Liver (tissue), 9 donors: ENCODE results near the gene LAMP1. TPM values are rescaled to one million over a fixed set of nuclear protein-coding genes. Genes with fewer than 3 reads are reported as not detected.

ENCODE experiments used
- DNase-seq: peaks from one replicate; pipeline ENCODE4 v3.0.0-alpha.2; 2017; ENCODE audit warnings: low spot score
- H3K27ac ChIP-seq, 2 donors: one replicate each; pipeline ENCODE4 v1.7.0; 2013; ENCODE audit warnings: inconsistent platforms in 2 of 2, low read length in 2 of 2, control low read depth in 1 of 2, low read depth in 1 of 2, mild to moderate bottlenecking in 1 of 2
- H3K27me3 ChIP-seq, 4 donors: one replicate each; pipeline versions ENCODE4 v1.6.1 to v1.7.0; 2013; ENCODE audit warnings: low read length in 3 of 4, inconsistent platforms in 1 of 4, mild to moderate bottlenecking in 1 of 4, moderate library complexity in 1 of 4; ENCODE audit not compliant: control insufficient read depth in 4 of 4, insufficient read depth in 4 of 4
- H3K36me3 ChIP-seq, 4 donors: one replicate each; pipeline versions ENCODE4 v1.6.1 to v1.7.0; 2013; ENCODE audit warnings: low read length in 3 of 4, mild to moderate bottlenecking in 3 of 4, low read depth in 1 of 4, moderate library complexity in 1 of 4; ENCODE audit not compliant: control insufficient read depth in 4 of 4, insufficient read depth in 3 of 4
- H3K4me1 ChIP-seq, 4 donors: one replicate each; pipeline versions ENCODE4 v1.6.1 to v1.7.0; 2013; ENCODE audit warnings: low read length in 3 of 4, mild to moderate bottlenecking in 3 of 4, moderate library complexity in 1 of 4; ENCODE audit not compliant: control insufficient read depth in 4 of 4, insufficient read depth in 4 of 4
- H3K4me3 ChIP-seq, 3 donors: one replicate each; pipeline versions ENCODE4 v1.6.1 to v1.7.0; 2013; ENCODE audit warnings: low read length in 3 of 3, control low read depth in 1 of 3, low read depth in 1 of 3, mild to moderate bottlenecking in 1 of 3
- H3K9ac ChIP-seq, 2 donors: one replicate each; pipeline ENCODE4 v1.7.0; 2013; ENCODE audit warnings: low read length in 2 of 2, mild to moderate bottlenecking in 2 of 2, moderate library complexity in 2 of 2, control low read depth in 1 of 2, low read depth in 1 of 2
- H3K9me3 ChIP-seq, 4 donors: one replicate each; pipeline versions ENCODE4 v1.6.1 to v1.7.0; 2013; ENCODE audit warnings: low read length in 3 of 4; ENCODE audit not compliant: control insufficient read depth in 4 of 4
- ATF3 ChIP-seq: IDR thresholded peaks from 2 replicates; pipeline ENCODE4 v1.6.1; 2016; ENCODE audit warnings: antibody characterized with exemption
- CTCF ChIP-seq: fragments of 150-350 bp; IDR thresholded peaks from 2 replicates; pipeline ENCODE4 v1.5.1; 2017; ENCODE audit warnings: improper control_type of control experiment, low read depth, low read length; ENCODE audit not compliant: missing input control
- EGR1 ChIP-seq, 2 donors: IDR thresholded peaks; 2 replicates each; pipeline ENCODE4 v1.6.1; 2016 to 2018; ENCODE audit warnings: antibody characterized with exemption in 2 of 2, low read depth in 2 of 2
- FOXA1 ChIP-seq: IDR thresholded peaks from 2 replicates; pipeline ENCODE4 v1.6.1; 2016; ENCODE audit warnings: antibody characterized with exemption
- FOXA2 ChIP-seq: IDR thresholded peaks from 2 replicates; pipeline ENCODE4 v1.6.1; 2016; ENCODE audit warnings: antibody characterized with exemption
- GABPA ChIP-seq, 2 donors: IDR thresholded peaks in 1 of 2; conservative IDR thresholded peaks in 1 of 2; 2 replicates each; pipeline ENCODE4 v1.6.1; 2016; ENCODE audit warnings: antibody characterized with exemption in 2 of 2, mild to moderate bottlenecking in 1 of 2, moderate library complexity in 1 of 2
- HNF4A ChIP-seq, 2 donors: conservative IDR thresholded peaks; 2 replicates each; pipeline ENCODE4 v1.6.1; 2016; ENCODE audit warnings: antibody characterized with exemption in 2 of 2, mild to moderate bottlenecking in 2 of 2
- HNF4G ChIP-seq: IDR thresholded peaks from 2 replicates; pipeline ENCODE4 v1.6.1; 2016; ENCODE audit warnings: antibody characterized with exemption
- JUND ChIP-seq, 2 donors: IDR thresholded peaks; 2 replicates each; pipeline ENCODE4 v1.6.1; 2016; ENCODE audit warnings: antibody characterized with exemption in 2 of 2
- NR2F2 ChIP-seq: IDR thresholded peaks from 2 replicates; pipeline ENCODE4 v1.6.1; 2016; ENCODE audit warnings: antibody characterized with exemption
- RAD21 ChIP-seq, 2 donors: IDR thresholded peaks; 2 replicates each; pipeline ENCODE4 v1.6.1; 2016; ENCODE audit warnings: antibody characterized with exemption in 2 of 2, mild to moderate bottlenecking in 2 of 2
- REST ChIP-seq: IDR thresholded peaks from 2 replicates; pipeline ENCODE4 v1.6.1; 2016; ENCODE audit warnings: antibody characterized with exemption, mild to moderate bottlenecking
- RXRA ChIP-seq, 2 donors: IDR thresholded peaks; 2 replicates each; pipeline ENCODE4 v1.6.1; 2017 to 2018; ENCODE audit warnings: antibody characterized with exemption in 2 of 2, mild to moderate bottlenecking in 1 of 2
- SP1 ChIP-seq: IDR thresholded peaks from 2 replicates; pipeline ENCODE4 v1.6.1; 2018; ENCODE audit warnings: antibody characterized with exemption, mild to moderate bottlenecking
- TAF1 ChIP-seq: conservative IDR thresholded peaks from 2 replicates; pipeline ENCODE4 v1.6.1; 2016; ENCODE audit warnings: antibody characterized with exemption, mild to moderate bottlenecking
- YY1 ChIP-seq: IDR thresholded peaks from 2 replicates; pipeline ENCODE4 v1.6.1; 2016; ENCODE audit warnings: antibody characterized with exemption, mild to moderate bottlenecking
- ZBTB33 ChIP-seq: IDR thresholded peaks from 2 replicates; pipeline ENCODE4 v1.6.1; 2016; ENCODE audit warnings: antibody characterized with exemption
- WGBS: extraction: QIAGEN DNeasy Blood & Tissue Kit; methylation state at CpG from one replicate; pipeline ENCODE4 v1.1.7; 2013; 5-methylcytosine and 5-hydroxymethylcytosine counted together
- polyA plus RNA-seq, 2 donors: library from polyadenylated mRNA; stranded (reverse) in 1 of 2; unstranded in 1 of 2; fragments of 200-250 nt in 1 of 2; fragments of >200 nt in 1 of 2; fragmentation: Nextera tagmentation in 1 of 2; extraction: Ambion mirVana in 1 of 2; gene quantifications; one replicate each; pipeline versions ENCODE4 v1.2.1 to v1.2.3, GENCODE V29; 2013 to 2015
- total RNA-seq, 2 donors: library from RNA; depleted of rRNA; stranded (reverse); fragments of >200 nt; gene quantifications; one replicate each; pipeline ENCODE4 v1.2.3, GENCODE V29; 2014
- donor health status: healthy.
- donor health status: healthy.
- donor health status: healthy.
- donor health status: healthy.
- donor health status: healthy.

Gene LAMP1
- total and polyA plus RNA-seq, 4 donors = 24.4 to 160 (median 62.9) TPM

- no peaks in the 10 kb centered on the region for H3K27me3 ChIP-seq
- H3K4me1 ChIP-seq = no peaks in the 10 kb centered on the region
- WGBS = 94% methylated on average over 5 of the region's 5 CpGs
- H3K9ac ChIP-seq = no peak overlapping the region
- no peak for TF ChIP-seq ATF3
- TF ChIP-seq CTCF = no peak
- TF ChIP-seq TAF1 = no peak
- no peak for TF ChIP-seq HNF4A (conservative IDR thresholded peaks at IDR 0.05)
- no peak for TF ChIP-seq FOXA2
- TF ChIP-seq ZBTB33 = no peak
- no peak for TF ChIP-seq HNF4G
- TF ChIP-seq SP1 = no peak
- TF ChIP-seq RXRA (IDR thresholded peaks at IDR 0.05) = no peak
- no peak for TF ChIP-seq GABPA (IDR thresholded peaks at IDR 0.05 in 1 of 2, conservative IDR thresholded peaks at IDR 0.05 in 1 of 2)
- TF ChIP-seq REST = no peak
- TF ChIP-seq NR2F2 = no peak
- TF ChIP-seq FOXA1 = no peak
- TF ChIP-seq YY1 = no peak
- no peak for TF ChIP-seq JUND (IDR thresholded peaks at IDR 0.05)
- no peak for TF ChIP-seq EGR1 (IDR thresholded peaks at IDR 0.05; ENCODE audit: low read depth in 2 of 2)
- TF ChIP-seq RAD21 (IDR thresholded peaks at IDR 0.05) = no peak
- DNase-seq = no peak
- H3K4me3 ChIP-seq = no peak overlapping the region
- no peaks in the 10 kb centered on the region for H3K9me3 ChIP-seq
- H3K27ac ChIP-seq = no peak overlapping the region
- H3K36me3 ChIP-seq = peaks cover 6 to 51% (median 27%) of the 10 kb centered on the region in 4 donors
These were observed 19.0 kb downstream of the LAMP1 start for GRCh38 chr13:113315992-113316391.

GRCh38 chr13:113317031-113317430, 20.0 kb downstream of the LAMP1 start:
- no peak for DNase-seq
- 93% methylated on average over 12 of the region's 12 CpGs for WGBS
- peaks cover 0 to 8% (median 6%) of the 10 kb centered on the region in 4 donors for H3K4me1 ChIP-seq
- no peak overlapping the region for H3K4me3 ChIP-seq
- H3K27me3 ChIP-seq = no peaks in the 10 kb centered on the region
- H3K9me3 ChIP-seq = no peaks in the 10 kb centered on the region
- peaks cover 3 to 47% (median 24%) of the 10 kb centered on the region in 4 donors for H3K36me3 ChIP-seq
- no peak overlapping the region for H3K9ac ChIP-seq
- H3K27ac ChIP-seq = no peak overlapping the region
- no peak for TF ChIP-seq ZBTB33
- TF ChIP-seq GABPA (IDR thresholded peaks at IDR 0.05 in 1 of 2, conservative IDR thresholded peaks at IDR 0.05 in 1 of 2) = no peak
- TF ChIP-seq RXRA (IDR thresholded peaks at IDR 0.05) = no peak
- no peak for TF ChIP-seq NR2F2
- TF ChIP-seq SP1 = no peak
- no peak for TF ChIP-seq CTCF
- no peak for TF ChIP-seq EGR1 (IDR thresholded peaks at IDR 0.05; ENCODE audit: low read depth in 2 of 2)
